HepG2 (cell line): ENCODE results near the gene LCN12.

Experiments used
- ARNT ChIP-seq: fragments of 450-650 bp; IDR thresholded peaks from 2 replicates; pipeline ENCODE4 v1.6.1; 2017
- ATF7-NPFF ChIP-seq: sonication (generic); formaldehyde crosslinking; IDR thresholded peaks from 2 replicates; pipeline ENCODE4 v1.8.1; 2023; ENCODE audit warnings: mild to moderate bottlenecking, low read depth, missing genetic modification reagents, moderate library complexity
- DPF2 ChIP-seq: sonication (generic); formaldehyde crosslinking; IDR thresholded peaks from 2 replicates; pipeline ENCODE4 v1.4.0; 2020; ENCODE audit warnings: mild to moderate bottlenecking, low read depth, missing genetic modification reagents, borderline replicate concordance
- EZH2 ChIP-seq: conservative IDR thresholded peaks from 2 replicates; pipeline ENCODE4 v1.6.1; 2012; ENCODE audit warnings: mild to moderate bottlenecking, low read depth, low read length, moderate library complexity
- GTF2F1 ChIP-seq: fragments of 150-350 bp; IDR thresholded peaks from 2 replicates; pipeline ENCODE4 v1.6.1; 2014; ENCODE audit warnings: low read length
- GTF3A ChIP-seq: sonication (generic); formaldehyde crosslinking; conservative IDR thresholded peaks from 2 replicates; pipeline ENCODE4 v1.4.0; 2020; ENCODE audit warnings: mild to moderate bottlenecking, missing genetic modification reagents
- ZNF260 ChIP-seq: sonication (generic); formaldehyde crosslinking; IDR thresholded peaks from 2 replicates; pipeline ENCODE4 v1.4.0; 2020; ENCODE audit warnings: missing genetic modification reagents, low read depth, mild to moderate bottlenecking, borderline replicate concordance
- ZNF670 ChIP-seq: sonication (generic); formaldehyde crosslinking; IDR thresholded peaks from 2 replicates; pipeline ENCODE4 v1.8.0; 2022; ENCODE audit warnings: mild to moderate bottlenecking, missing genetic modification reagents, borderline replicate concordance
- ZNF75D ChIP-seq: sonication (generic); formaldehyde crosslinking; IDR thresholded peaks from 2 replicates; pipeline ENCODE4 v1.8.1; 2023; ENCODE audit warnings: missing genetic modification reagents, mild to moderate bottlenecking, borderline replicate concordance
- TF ChIP-seq, protein P1 (sequence below): fragments of 450-650 bp; IDR thresholded peaks from 2 replicates; pipeline ENCODE4 v1.6.1; 2017
- TF ChIP-seq, protein P2 (sequence below): sonication (generic); formaldehyde crosslinking; IDR thresholded peaks from 2 replicates; pipeline ENCODE4 v1.5.0; 2020; ENCODE audit warnings: mild to moderate bottlenecking, missing genetic modification reagents, moderate library complexity
- TF ChIP-seq, protein P3 (sequence below): conservative IDR thresholded peaks from 2 replicates; pipeline ENCODE4 v1.6.1; 2018; ENCODE audit warnings: missing genetic modification reagents

DNA sequence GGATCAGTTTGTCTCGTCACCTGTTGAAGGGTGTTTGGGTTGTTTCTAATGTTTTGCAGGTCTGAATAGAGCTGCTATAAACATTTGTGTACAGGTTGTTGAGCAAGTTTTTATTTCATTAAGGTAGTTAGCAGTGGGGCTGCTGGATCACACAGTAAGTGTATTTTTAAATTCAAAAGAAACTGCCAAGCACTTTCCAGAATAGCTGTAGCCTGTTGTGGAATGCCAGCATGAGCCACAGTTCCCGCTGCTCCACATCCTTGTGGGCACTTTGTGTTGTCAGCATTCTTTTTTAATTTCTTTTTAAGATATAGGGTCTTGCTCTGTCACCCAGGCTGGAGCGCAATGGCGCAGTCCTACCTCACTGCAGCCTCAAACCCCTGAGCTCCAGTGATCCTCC is 22.1 kb upstream of the LCN12 start:
- no peak for TF ChIP-seq ARNT
- no peak for TF ChIP-seq GTF3A (CRISPR knock-in tag)
- TF ChIP-seq DPF2 (CRISPR knock-in tag) = no peak
- TF ChIP-seq, protein P1, sequence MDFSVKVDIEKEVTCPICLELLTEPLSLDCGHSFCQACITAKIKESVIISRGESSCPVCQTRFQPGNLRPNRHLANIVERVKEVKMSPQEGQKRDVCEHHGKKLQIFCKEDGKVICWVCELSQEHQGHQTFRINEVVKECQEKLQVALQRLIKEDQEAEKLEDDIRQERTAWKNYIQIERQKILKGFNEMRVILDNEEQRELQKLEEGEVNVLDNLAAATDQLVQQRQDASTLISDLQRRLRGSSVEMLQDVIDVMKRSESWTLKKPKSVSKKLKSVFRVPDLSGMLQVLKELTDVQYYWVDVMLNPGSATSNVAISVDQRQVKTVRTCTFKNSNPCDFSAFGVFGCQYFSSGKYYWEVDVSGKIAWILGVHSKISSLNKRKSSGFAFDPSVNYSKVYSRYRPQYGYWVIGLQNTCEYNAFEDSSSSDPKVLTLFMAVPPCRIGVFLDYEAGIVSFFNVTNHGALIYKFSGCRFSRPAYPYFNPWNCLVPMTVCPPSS = no peak
- TF ChIP-seq ZNF75D (CRISPR knock-in tag) = no peak
- TF ChIP-seq ZNF260 = no peak
- no peak for TF ChIP-seq EZH2
- TF ChIP-seq GTF2F1 = no peak
- TF ChIP-seq, protein P2, sequence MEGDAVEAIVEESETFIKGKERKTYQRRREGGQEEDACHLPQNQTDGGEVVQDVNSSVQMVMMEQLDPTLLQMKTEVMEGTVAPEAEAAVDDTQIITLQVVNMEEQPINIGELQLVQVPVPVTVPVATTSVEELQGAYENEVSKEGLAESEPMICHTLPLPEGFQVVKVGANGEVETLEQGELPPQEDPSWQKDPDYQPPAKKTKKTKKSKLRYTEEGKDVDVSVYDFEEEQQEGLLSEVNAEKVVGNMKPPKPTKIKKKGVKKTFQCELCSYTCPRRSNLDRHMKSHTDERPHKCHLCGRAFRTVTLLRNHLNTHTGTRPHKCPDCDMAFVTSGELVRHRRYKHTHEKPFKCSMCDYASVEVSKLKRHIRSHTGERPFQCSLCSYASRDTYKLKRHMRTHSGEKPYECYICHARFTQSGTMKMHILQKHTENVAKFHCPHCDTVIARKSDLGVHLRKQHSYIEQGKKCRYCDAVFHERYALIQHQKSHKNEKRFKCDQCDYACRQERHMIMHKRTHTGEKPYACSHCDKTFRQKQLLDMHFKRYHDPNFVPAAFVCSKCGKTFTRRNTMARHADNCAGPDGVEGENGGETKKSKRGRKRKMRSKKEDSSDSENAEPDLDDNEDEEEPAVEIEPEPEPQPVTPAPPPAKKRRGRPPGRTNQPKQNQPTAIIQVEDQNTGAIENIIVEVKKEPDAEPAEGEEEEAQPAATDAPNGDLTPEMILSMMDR (CRISPR knock-in tag) = no peak
- TF ChIP-seq, protein P3, sequence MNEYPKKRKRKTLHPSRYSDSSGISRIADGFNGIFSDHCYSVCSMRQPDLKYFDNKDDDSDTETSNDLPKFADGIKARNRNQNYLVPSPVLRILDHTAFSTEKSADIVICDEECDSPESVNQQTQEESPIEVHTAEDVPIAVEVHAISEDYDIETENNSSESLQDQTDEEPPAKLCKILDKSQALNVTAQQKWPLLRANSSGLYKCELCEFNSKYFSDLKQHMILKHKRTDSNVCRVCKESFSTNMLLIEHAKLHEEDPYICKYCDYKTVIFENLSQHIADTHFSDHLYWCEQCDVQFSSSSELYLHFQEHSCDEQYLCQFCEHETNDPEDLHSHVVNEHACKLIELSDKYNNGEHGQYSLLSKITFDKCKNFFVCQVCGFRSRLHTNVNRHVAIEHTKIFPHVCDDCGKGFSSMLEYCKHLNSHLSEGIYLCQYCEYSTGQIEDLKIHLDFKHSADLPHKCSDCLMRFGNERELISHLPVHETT (CRISPR knock-in tag) = no peak
- TF ChIP-seq ZNF670 (CRISPR knock-in tag) = no peak
- no peak for TF ChIP-seq ATF7-NPFF
